Keratinocyte (primary cell): ENCODE measurements around the gene DENND5A.

Experiments
- EZH2 ChIP-seq: IDR thresholded peaks from one replicate; pipeline ENCODE4 v1.6.1; 2012; ENCODE audit warnings: inconsistent platforms, mild to moderate bottlenecking, low read length, moderate library complexity
- TF ChIP-seq, protein P1 (sequence below), 3 experiments: IDR thresholded peaks in 1 of 3; conservative IDR thresholded peaks in 1 of 3; optimal IDR thresholded peaks in 1 of 3; 2 replicates in 2 of 3; 3 replicates in 1 of 3; pipeline versions ENCODE3 to v1.5.1; 2011; ENCODE audit warnings: low read length in 3 of 3, mild to moderate bottlenecking in 3 of 3, moderate library complexity in 2 of 3, control low read depth in 1 of 3, inconsistent platforms in 1 of 3; ENCODE audit not compliant: insufficient read depth in 2 of 3; ENCODE audit errors: extremely low read depth in 1 of 3

DNA sequence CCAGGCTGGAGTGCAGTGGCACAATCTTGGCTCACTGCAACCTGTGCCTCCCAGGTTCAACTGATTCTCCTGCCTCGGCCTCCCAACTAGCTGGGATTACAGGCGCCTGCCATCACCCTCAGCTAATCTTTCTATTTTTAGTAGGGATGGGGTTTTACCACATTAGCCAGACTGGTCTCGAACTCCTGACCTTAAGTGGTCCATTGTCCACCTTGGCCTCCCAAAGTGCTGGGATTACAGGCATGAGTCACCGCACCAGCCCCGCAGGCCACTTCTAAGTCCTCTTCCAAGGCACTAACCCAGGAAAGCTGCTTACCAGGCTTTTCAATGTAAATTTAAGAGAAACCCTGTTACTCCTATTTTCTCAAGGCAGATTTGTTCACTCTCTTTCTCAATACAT, 50.4 kb downstream of the DENND5A start:
- TF ChIP-seq, protein P1, sequence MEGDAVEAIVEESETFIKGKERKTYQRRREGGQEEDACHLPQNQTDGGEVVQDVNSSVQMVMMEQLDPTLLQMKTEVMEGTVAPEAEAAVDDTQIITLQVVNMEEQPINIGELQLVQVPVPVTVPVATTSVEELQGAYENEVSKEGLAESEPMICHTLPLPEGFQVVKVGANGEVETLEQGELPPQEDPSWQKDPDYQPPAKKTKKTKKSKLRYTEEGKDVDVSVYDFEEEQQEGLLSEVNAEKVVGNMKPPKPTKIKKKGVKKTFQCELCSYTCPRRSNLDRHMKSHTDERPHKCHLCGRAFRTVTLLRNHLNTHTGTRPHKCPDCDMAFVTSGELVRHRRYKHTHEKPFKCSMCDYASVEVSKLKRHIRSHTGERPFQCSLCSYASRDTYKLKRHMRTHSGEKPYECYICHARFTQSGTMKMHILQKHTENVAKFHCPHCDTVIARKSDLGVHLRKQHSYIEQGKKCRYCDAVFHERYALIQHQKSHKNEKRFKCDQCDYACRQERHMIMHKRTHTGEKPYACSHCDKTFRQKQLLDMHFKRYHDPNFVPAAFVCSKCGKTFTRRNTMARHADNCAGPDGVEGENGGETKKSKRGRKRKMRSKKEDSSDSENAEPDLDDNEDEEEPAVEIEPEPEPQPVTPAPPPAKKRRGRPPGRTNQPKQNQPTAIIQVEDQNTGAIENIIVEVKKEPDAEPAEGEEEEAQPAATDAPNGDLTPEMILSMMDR (optimal IDR thresholded peaks at IDR 0.05 in 1 of 3, IDR thresholded peaks at IDR 0.05 in 1 of 3, conservative IDR thresholded peaks at IDR 0.05 in 1 of 3; ENCODE audit: extremely low read depth in 1 of 3, insufficient read depth in 2 of 3, low read length in 3 of 3): no peak
- no peak for TF ChIP-seq EZH2
